22Rv1 (cell line): ENCODE measurements around the gene KIRREL3.

Experiments
- CTCF ChIP-seq: fragments of 450-650 bp; IDR thresholded peaks from 2 replicates; pipeline ENCODE4 v1.5.1; 2017; ENCODE audit warnings: mild to moderate bottlenecking
- ZFX ChIP-seq: fragments of 450-650 bp; IDR thresholded peaks from 2 replicates; pipeline ENCODE4 v1.6.1; 2017; ENCODE audit warnings: antibody characterized with exemption, borderline replicate concordance

GRCh38 chr11:126736682-126737572, 263.6 kb downstream of the KIRREL3 start:
- TF ChIP-seq CTCF (no peak), ZFX (no peak)
